Right ventricle myocardium inferior (tissue), 1 donor: Measurements from ENCODE around the gene UBR2. TPM values are rescaled to one million over a fixed set of nuclear protein-coding genes. Genes with fewer than 3 reads are reported as not detected.

Experiments
- total RNA-seq: library from RNA; stranded (reverse); fragmentation: NEBNext Ultra II Directional; extraction: Animal tissue kit (Norgen Biotek cat#: 25700); gene quantifications from one replicate; pipeline ENCODE4 v1.2.1, GENCODE V29; 2021
- donor health status: DM: no; HTN: yes; CAD: no; lungs with severe emphysema.

The UBR2 gene
- total RNA-seq, 1 donor from 2014 or later, result 31.3 TPM

Other genes starting within 250 kb of the UBR2 start
- gene TRERF1, start 112.1 kb upstream of the UBR2 start, total RNA-seq, result 1.7 TPM
- 0.49 TPM for gene PRPH2, start 158.6 kb downstream of the UBR2 start, total RNA-seq
- 12.0 TPM for gene TBCC, start 182.1 kb downstream of the UBR2 start, total RNA-seq
- 11.6 TPM for gene BICRAL, start 218.0 kb downstream of the UBR2 start, total RNA-seq